Measurements from ENCODE around the gene ZFYVE1.
"Not testable (repeated sequence)": the region's sequence is repeated elsewhere in the genome, so short reads cannot be mapped to it uniquely, and the experiment has no call there.

Gene ZFYVE1

GRCh38 chr14:72999316-72999715 lies 27.6 kb downstream of the ZFYVE1 start:
- DNase-seq, result no peak

DNA sequence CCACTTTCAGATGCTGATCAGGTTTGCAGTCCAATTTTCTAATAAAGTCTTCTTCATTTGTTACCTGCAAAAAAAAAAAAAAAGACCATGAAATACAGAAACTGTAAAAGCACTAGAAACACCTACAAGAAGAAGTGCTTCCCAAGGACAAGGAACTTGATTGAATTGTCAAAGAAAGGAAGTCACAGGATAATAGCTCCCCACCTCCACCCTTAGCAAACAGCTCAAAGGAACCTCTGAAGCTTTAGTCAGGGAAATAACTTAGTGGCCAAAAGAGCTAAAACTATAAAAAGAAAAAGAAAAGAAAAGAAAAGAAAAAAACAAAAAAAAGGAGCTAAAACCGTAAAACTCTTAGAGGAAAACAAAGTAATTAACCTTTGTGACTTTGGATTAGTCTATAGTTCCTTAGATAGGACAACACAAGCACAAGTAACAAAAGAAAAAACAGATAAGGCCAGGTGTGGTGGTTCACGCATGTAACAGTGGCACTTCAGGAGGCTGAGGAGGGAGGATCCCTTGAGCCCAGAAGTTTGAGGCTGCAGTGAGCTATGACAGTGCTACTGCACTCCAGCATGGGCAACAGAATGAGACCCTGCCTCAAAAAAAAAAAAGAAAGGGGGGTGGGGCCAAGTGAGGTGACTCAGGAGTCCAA lies 28.5 kb downstream of the ZFYVE1 start:
- DNase-seq, result no peak

DNA sequence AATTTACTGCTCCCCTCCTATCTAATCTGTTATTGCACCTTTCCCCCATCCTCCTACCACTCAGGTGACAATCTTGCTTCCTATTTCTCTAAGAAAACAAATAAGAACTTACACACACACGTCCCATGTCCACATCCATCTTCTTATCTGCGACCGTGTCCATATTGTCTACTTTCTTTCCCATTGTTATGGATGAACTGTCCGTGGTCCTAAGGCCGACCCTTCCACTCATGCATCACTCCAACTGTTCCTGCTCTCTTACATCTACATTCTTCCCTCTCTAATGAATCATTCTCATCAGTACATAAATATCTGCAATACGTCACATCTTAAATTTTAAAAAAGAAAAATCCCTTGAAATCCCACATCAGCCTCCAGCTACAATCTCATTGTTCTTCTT lies 30.0 kb downstream of the ZFYVE1 start:
- DNase-seq, result no peak

GRCh38 chr14:72990171-72990570 lies 36.7 kb downstream of the ZFYVE1 start:
- DNase-seq, result no peak

- no peak for DNase-seq
Observed at GRCh38 chr14:72986857-72987256, 40.0 kb downstream of the ZFYVE1 start.

DNA sequence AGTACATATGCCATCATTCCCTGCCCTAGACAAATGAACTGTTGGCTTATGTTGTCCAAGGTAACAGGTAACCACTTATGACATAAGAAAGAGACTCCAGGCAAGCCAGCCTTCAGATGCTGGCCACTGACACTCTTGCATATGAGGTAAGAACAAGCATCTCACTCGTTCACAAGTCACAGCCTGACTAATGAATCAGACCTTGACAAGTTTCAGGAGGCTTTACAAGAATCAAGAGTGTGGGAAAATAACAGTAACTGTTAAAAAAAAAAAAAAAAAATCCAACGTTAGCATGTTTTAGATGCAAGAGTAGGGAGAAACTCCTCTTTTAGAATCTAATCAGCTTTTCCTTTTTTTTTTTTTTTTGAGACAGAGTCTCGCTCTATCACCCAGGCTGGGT lies 40.7 kb downstream of the ZFYVE1 start:
- peak; percentile 17 for DNase-seq

DNA sequence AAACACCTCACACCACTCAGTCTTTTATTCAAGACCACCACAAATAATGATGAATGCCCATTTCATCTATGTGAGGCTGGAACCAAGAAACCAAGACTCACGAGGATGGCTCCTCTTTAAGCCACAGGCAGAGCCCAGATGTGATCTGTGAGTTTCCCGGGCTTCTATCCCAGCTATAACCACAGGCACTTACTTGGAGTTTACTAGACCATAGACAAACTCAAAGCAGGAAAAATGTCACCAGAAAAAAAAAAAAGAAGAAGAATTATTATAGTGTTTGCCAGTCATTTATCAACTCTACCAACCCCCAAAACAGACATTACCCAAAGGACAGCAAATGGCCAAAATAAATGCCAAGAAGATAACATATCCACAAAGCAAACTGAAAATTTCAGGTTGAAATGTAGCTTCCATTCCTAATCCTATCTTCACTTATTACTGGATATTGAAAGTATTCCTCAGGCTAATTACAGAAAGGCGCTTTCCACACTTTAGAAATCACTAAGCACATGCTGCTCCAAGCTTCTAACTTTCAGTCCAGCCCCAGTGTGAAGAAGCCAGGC lies 44.7 kb downstream of the ZFYVE1 start:
- DNase-seq, result no peak

- no peak for DNase-seq
Observed at GRCh38 chr14:72980863-72981262, 46.0 kb downstream of the ZFYVE1 start.

GRCh38 chr14:72978856-72979255 lies 48.0 kb downstream of the ZFYVE1 start:
- no peak for DNase-seq

GRCh38 chr14:72975770-72976169 lies 51.1 kb downstream of the ZFYVE1 start:
- DNase-seq, result no peak

GRCh38 chr14:72974661-72975060 lies 52.2 kb downstream of the ZFYVE1 start:
- no peak for DNase-seq

DNA sequence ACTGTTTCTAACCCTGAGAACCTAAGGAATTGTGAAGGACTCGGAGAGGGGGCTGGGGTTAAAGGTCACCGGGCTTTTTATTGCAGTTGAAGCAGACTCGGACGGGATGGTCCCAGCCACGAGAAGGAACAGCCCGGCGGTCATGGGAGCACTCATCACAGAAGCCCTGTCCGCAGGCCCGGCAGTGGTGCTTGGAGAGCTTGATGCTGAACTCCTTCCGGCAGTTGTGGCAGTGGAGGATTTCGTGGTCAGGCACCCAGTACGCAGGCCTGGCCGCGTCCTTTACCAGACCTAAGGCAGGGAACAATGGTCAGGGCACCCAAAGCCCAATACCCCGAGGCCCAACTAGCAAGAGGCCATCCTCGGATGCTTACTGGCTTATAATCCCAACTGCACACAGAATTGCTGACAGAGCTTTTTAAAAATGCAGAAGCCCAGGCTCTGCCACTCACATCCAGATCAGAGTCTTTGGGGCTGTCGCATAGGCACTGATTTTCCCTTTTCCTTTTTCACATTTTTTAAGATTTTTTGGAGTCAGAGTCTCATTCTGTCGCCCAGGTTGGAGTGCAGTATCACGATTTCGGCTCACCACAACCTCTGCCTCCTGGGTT lies 56.0 kb downstream of the ZFYVE1 start:
- no peak for DNase-seq

DNA sequence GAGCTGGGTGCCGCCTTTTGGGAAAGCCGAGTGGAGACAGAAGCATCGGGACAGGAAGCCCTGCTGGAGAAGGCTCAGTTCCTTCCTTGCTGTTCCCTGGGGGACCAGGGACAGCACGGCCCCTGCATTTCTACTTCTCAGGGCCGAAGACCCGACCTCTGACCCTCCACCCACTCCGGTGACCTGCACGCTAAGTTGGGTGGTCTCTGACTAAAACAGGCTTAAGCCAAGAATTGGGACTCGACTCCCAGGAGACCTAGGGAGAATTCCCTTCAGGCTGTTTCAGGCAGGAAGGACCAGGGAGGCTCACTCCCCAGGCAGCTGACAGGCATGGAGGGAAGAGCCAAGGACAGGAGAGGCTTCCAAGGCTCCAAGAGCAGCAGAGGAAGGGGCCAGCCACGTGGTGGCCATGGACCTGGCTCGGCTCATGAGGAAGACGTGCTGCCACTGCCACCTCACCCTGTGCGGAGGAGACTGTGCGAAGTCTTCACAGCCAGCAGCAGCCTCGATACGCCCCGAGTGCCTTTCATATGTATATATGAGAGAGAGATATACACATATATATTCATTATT lies 56.8 kb downstream of the ZFYVE1 start:
- DNase-seq, result no peak

DNA sequence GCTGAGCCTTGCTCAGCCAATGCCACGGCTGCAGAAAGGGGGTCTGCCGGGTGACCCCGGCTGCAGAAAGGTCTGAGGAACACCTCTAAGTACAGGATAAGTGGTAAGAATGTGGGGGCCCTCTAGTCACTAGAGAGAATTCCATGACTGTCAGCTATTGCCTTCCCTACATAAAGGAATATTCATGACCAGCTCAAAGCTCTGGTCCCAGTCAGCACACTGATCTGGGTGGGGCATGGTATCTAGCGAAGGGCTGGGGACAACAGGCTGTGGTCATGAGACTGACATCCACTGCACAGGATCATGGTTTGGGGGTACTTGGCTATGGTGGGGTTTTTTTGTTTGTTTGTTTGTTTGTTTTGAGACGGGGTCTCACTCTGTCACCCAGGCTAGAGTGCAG lies 58.6 kb downstream of the ZFYVE1 start:
- no peak for DNase-seq

DNA sequence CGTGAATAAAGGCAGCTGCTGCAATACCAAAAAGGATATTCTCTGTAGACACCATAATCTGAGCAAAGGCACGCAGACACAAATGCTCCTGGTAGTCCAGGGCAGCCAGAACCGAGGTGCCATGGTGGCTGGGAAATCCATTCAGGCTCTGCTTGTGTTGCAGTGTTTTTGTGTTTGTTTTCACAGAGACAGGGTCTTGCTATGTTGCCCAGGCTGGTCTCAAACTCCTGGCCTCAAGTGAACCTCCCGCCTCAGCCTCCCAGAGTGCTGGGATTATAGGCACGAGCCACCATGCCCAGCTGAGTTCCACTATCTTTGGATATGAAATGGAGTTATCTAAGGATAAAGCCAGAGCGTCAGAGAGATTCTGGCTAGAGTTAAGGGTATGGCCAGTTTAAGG lies 60.9 kb downstream of the ZFYVE1 start:
- DNase-seq, result no peak

DNA sequence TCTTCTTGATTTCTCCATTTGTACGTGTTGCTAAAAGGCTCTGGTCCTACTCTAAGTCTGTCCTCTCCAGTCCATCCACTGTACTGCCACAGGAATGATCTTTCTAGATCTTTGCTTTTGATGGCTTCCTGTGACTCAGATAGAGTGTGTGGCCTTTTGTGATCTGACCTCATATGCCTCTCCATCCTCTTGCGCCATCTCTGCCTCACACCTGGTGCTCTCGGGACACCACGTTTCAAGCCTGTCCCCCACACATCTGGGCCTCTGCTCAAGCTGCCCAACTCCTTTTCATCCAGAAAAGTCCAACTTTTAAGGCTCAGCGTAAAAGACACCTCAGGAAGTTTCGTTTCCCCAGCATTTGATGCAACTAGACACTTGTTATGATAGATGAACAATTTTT lies 61.7 kb downstream of the ZFYVE1 start:
- DNase-seq, result peak; percentile 42

- DNase-seq, result peak; percentile 25
Observed at GRCh38 chr14:72962829-72963312, 64.0 kb downstream of the ZFYVE1 start.

DNA sequence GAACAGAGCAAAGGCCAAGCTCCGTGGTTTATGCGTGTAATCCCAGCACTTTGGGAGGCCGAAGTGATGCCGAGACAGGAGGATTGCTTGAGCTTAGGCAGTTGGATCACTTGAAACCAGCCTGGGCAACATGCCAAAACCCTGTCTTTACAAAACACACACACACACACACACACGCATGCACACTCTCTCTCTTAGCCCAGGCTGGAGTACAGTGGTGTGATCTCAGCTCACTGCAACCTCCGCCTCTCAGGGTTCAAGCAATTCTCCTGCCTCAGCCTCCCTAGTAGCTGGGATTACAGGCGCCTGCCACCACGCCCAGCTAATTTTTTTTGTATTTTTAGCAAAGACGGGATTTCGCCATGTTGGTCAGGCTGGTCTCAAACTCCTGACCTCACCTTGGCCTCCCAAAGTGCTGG lies 64.6 kb downstream of the ZFYVE1 start:
- DNase-seq, result not testable (repeated sequence)

DNA sequence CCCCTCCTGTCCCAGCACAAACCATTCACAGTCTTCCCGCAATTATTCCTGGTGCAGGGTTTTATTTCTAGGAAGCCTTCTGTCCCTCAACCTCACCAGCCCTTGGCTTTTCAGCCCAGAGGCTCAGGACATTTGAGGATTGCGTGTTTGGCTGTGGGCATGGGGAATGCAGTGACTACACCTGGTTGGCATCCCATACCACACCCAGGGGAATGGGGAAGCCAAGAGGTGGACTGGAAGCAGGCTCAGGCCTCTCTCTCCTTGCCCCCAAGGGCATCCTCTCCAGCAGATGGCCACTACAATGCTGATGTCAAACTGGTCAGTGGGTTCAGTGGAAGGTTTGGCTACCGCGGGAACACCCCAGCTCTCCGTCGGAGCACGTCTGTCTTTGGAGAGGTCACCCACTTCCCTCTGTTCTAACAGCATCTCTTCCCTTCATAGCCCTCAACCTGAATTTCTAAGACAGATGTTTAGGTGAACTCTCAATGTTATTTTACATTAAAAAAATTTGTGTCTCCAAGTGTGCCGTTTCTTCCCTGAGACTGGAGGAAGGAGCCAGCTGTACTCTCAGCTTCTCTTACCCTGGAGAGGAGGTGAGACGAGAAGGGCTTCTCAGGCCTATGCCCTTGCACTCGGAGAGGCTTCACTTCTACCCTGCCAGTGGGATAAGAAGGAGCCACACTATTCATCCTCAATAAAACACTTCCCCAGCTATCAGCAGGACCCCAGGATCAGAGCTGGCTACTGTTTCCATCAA lies 65.1 kb downstream of the ZFYVE1 start:
- no peak for DNase-seq

DNA sequence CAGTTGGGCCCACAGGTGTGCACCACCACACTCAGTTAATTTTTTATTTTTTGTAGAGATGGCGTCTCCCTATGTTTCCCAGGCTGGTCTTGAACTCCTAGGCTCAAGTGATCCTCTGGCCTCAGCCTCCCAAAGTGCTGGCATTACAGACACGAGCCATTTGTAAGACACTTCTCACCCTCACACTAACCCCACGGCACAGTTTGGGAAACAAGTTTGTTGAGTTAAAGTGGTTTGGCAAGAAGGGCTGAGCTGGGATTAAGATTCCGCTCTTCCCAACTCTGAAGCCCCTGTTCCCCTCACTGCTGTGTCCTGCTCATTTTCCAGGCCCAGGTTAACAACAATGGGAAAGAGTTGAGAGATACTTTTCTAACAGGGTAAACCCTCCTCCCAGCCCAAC lies 65.9 kb downstream of the ZFYVE1 start:
- DNase-seq, result not testable (repeated sequence)

- no peak for DNase-seq
Observed at GRCh38 chr14:72958548-72958947, 68.4 kb downstream of the ZFYVE1 start.

DNA sequence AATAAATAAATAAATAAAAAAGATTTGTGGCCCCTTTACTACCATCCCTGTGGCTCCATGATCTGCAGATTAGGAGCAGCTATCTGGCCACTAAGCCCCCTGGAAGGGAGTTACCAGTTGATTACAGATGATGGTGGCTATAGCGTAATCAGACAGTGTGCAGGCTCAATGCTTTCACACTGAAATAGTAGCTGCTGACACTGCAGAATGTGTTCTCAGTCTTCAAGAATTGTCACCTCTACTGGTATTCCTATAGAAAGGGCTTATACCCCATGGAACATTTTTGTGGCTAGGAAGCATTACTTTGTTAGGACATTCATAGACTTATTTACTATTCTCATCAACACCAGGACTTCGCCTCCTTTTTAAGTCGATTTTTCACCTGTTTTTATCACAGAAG lies 69.7 kb downstream of the ZFYVE1 start:
- no peak for DNase-seq

DNA sequence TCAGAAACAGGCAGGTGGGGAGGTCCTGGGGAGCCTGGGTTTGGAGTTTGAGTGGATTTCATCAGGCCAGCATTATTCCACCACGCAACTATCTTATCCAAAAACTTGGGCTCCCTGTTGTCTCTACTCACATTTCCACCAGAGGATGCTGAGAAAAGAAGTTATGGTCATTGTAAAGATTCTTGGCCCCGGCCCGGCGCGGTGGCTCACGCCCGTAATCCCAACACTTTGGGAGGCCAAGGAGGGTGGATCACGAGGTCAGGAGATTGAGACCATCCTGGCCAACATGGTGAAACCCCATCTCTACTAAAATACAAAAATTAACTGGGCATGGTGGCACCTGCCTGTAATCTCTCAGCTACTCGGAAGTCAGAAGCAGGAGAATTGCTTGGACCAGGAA lies 70.2 kb downstream of the ZFYVE1 start:
- DNase-seq, result not testable (repeated sequence)

All from activated CD4-positive, alpha-beta T cell treated with anti-CD3 and anti-CD28 coated beads, Interleukin-10, Interleukin-2, amounts not matched to agents 100 ng/mL and 50 ng/mL, durations not matched to agents 16 hours and 8 hours (primary cell).